H9 (cell line): ENCODE results near the gene ZNRF3. TPM values are rescaled to one million over a fixed set of nuclear protein-coding genes. Genes with fewer than 3 reads are reported as not detected.

ENCODE experiments used
- DNase-seq: peaks from one replicate; pipeline ENCODE4 v3.0.0-alpha.2; 2017
- H2AFZ ChIP-seq: one replicate; pipeline ENCODE4 v1.6.1; 2013; ENCODE audit warnings: mild to moderate bottlenecking, low read length, control low read depth, moderate library complexity
- H2AK5ac ChIP-seq: 2 replicates; pipeline ENCODE4 v1.6.1; 2013; ENCODE audit warnings: low read length, control low read depth, mixed read lengths; ENCODE audit not compliant: insufficient read length
- H2BK120ac ChIP-seq: one replicate; pipeline ENCODE4 v1.6.1; 2013; ENCODE audit warnings: low read depth, mild to moderate bottlenecking, low read length, control low read depth, inconsistent platforms; ENCODE audit not compliant: poor library complexity, severe bottlenecking
- H2BK12ac ChIP-seq: 2 replicates; pipeline ENCODE4 v1.6.1; 2013; ENCODE audit warnings: low read length, control low read depth, mixed read lengths, low read depth; ENCODE audit not compliant: insufficient read length
- H2BK15ac ChIP-seq: 2 replicates; pipeline ENCODE4 v1.6.1; 2013; ENCODE audit warnings: low read depth, low read length, control low read depth
- H2BK20ac ChIP-seq: one replicate; pipeline ENCODE4 v1.6.1; 2013; ENCODE audit warnings: low read depth, mild to moderate bottlenecking, low read length, control low read depth, inconsistent platforms; ENCODE audit not compliant: poor library complexity, severe bottlenecking
- H2BK5ac ChIP-seq: 2 replicates; pipeline ENCODE4 v1.6.1; 2013; ENCODE audit warnings: low read length, control low read depth, mixed read lengths; ENCODE audit not compliant: insufficient read length
- H3K14ac ChIP-seq: 2 replicates; pipeline ENCODE4 v1.6.1; 2013; ENCODE audit warnings: low read length, control low read depth; ENCODE audit not compliant: insufficient read depth
- H3K18ac ChIP-seq: 2 replicates; pipeline ENCODE4 v1.6.1; 2013; ENCODE audit warnings: low read depth, mild to moderate bottlenecking, mixed read lengths, low read length, control low read depth; ENCODE audit not compliant: insufficient read length
- H3K23ac ChIP-seq: 2 replicates; pipeline ENCODE4 v1.6.1; 2013; ENCODE audit warnings: low read length, control low read depth, mixed read lengths, low read depth; ENCODE audit not compliant: insufficient read length
- H3K23me2 ChIP-seq: 2 replicates; pipeline ENCODE4 v1.6.1; 2013; ENCODE audit warnings: low read depth, mild to moderate bottlenecking, mixed read lengths, low read length, control low read depth; ENCODE audit not compliant: insufficient read length, poor library complexity, severe bottlenecking
- H3K27ac ChIP-seq: 2 replicates; pipeline ENCODE4 v1.5.1; 2013; ENCODE audit warnings: low read length, control low read depth, mixed read lengths, low read depth; ENCODE audit not compliant: insufficient read length
- H3K27me3 ChIP-seq: 2 replicates; pipeline ENCODE4 v1.6.1; 2013; ENCODE audit warnings: low read length, control low read depth, inconsistent platforms; ENCODE audit not compliant: insufficient read depth
- H3K4ac ChIP-seq: 2 replicates; pipeline ENCODE4 v1.6.1; 2013; ENCODE audit warnings: low read depth, mild to moderate bottlenecking, control low read depth, inconsistent platforms, low read length, moderate library complexity
- H3K4me1 ChIP-seq: 2 replicates; pipeline ENCODE4 v1.6.1; 2013; ENCODE audit warnings: low read length, control low read depth, inconsistent platforms; ENCODE audit not compliant: insufficient read depth
- H3K4me2 ChIP-seq: 2 replicates; pipeline ENCODE4 v1.6.1; 2013; ENCODE audit warnings: low read length, control low read depth, mixed read lengths; ENCODE audit not compliant: insufficient read length, insufficient read depth
- H3K56ac ChIP-seq: 2 replicates; pipeline ENCODE4 v1.6.1; 2013; ENCODE audit warnings: low read depth, mild to moderate bottlenecking, mixed read lengths, low read length, control low read depth; ENCODE audit not compliant: insufficient read length
- H3K79me1 ChIP-seq: 2 replicates; pipeline ENCODE4 v1.6.1; 2013; ENCODE audit warnings: low read depth, mild to moderate bottlenecking, moderate library complexity, low read length, control low read depth, inconsistent platforms; ENCODE audit not compliant: insufficient read depth, poor library complexity, severe bottlenecking
- H3K79me2 ChIP-seq: 2 replicates; pipeline ENCODE4 v1.6.1; 2013; ENCODE audit warnings: low read length, control low read depth, inconsistent platforms; ENCODE audit not compliant: insufficient read depth
- H3K9ac ChIP-seq: 2 replicates; pipeline ENCODE4 v1.6.1; 2013; ENCODE audit warnings: low read length, control low read depth, mixed read lengths; ENCODE audit not compliant: insufficient read length; ENCODE audit errors: extremely low read depth
- H3K9me3 ChIP-seq: one replicate; pipeline ENCODE4 v1.6.1; 2013; ENCODE audit warnings: low read depth, low read length, inconsistent platforms; ENCODE audit not compliant: control insufficient read depth
- H3T11ph ChIP-seq: one replicate; pipeline ENCODE4 v1.6.1; 2013; ENCODE audit warnings: mild to moderate bottlenecking, low read length, control low read depth, inconsistent platforms
- H4K20me1 ChIP-seq: one replicate; pipeline ENCODE4 v1.6.1; 2013; ENCODE audit not compliant: control insufficient read depth, insufficient read length, insufficient read depth
- H4K5ac ChIP-seq: 2 replicates; pipeline ENCODE4 v1.6.1; 2013; ENCODE audit warnings: low read depth, mild to moderate bottlenecking, mixed read lengths, low read length, control low read depth; ENCODE audit not compliant: insufficient read length
- H4K8ac ChIP-seq: replicated peaks from 2 replicates; pipeline ENCODE4 v1.6.1; 2013; ENCODE audit warnings: low read length, control low read depth, mixed read lengths, low read depth; ENCODE audit not compliant: insufficient read length
- H4K91ac ChIP-seq: 2 replicates; pipeline ENCODE4 v1.6.1; 2013; ENCODE audit warnings: low read depth, mild to moderate bottlenecking, moderate library complexity, mixed read lengths, low read length, control low read depth; ENCODE audit not compliant: insufficient read length
- H3K27ac Mint-ChIP-seq, 3 experiments: 2 replicates in 2 of 3; 3 replicates in 1 of 3; pipeline ENCODE4 v1.8.0; 2020 to 2021; ENCODE audit warnings: mixed read lengths in 3 of 3, mild to moderate bottlenecking in 1 of 3, moderate library complexity in 1 of 3
- H3K27me3 Mint-ChIP-seq: 2 replicates; pipeline ENCODE4 v1.8.0; 2021; ENCODE audit warnings: low read depth, mild to moderate bottlenecking, moderate library complexity, mixed read lengths
- H3K36me3 Mint-ChIP-seq, 3 experiments: 2 replicates in 2 of 3; 3 replicates in 1 of 3; pipeline ENCODE4 v1.8.0; 2020 to 2021; ENCODE audit warnings: low read depth in 3 of 3, mixed read lengths in 3 of 3; ENCODE audit not compliant: insufficient read depth in 1 of 3
- H3K4me1 Mint-ChIP-seq, 2 experiments: 2 replicates each; pipeline ENCODE4 v1.8.0; 2020; ENCODE audit warnings: mixed read lengths in 2 of 2
- H3K4me3 Mint-ChIP-seq, 2 experiments: 2 replicates in 1 of 2; 3 replicates in 1 of 2; pipeline ENCODE4 v1.8.0; 2020 to 2021; ENCODE audit warnings: mild to moderate bottlenecking in 2 of 2, mixed read lengths in 2 of 2, moderate library complexity in 1 of 2
- H3K9me3 Mint-ChIP-seq, 2 experiments: 2 replicates in 1 of 2; 3 replicates in 1 of 2; pipeline ENCODE4 v1.8.0; 2020; ENCODE audit warnings: mild to moderate bottlenecking in 2 of 2, mixed read lengths in 2 of 2, moderate library complexity in 1 of 2
- WGBS: extraction: QIAGEN DNeasy Blood & Tissue Kit; methylation state at CpG from one replicate; pipeline ENCODE4 v1.1.7; 2013; ENCODE audit warnings: missing lambda C conversion rate, low lambda C conversion rate, mixed read lengths; ENCODE audit not compliant: insufficient read length; ENCODE audit errors: extremely low coverage; 5-methylcytosine and 5-hydroxymethylcytosine counted together
- total RNA-seq: library from RNA; stranded (reverse); gene quantifications from 2 replicates; pipeline ENCODE4 v1.2.1, GENCODE V29; 2021
- TF ChIP-seq, protein P1 (sequence below): fragments of 200-600 bp; sonication (generic); conservative IDR thresholded peaks from 3 replicates; pipeline ENCODE4 v1.8.0; 2021; ENCODE audit warnings: antibody characterized with exemption, mild to moderate bottlenecking

ZNRF3 gene
- total RNA-seq, 1 experiment from 2014 or later: 20.6 TPM

DNA sequence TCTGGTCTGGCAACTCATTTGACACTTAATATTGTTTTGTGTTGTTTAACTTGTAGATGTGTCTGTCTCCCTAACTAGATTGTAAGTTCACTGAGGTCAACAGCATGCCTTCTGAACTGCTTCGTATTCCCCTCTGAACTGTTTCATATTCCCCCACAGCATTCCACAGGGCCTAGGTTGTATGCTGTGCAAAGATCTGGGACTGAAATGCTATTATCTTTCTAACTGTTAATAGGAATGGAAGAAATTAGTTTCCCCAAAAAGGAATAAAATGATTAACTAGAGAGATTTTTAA, 38.2 kb downstream of the ZNRF3 start:
- no peak overlapping the region for H2BK12ac ChIP-seq
- no CpG with 5 or more reads among the region's 1 CpG for WGBS
- H3K18ac ChIP-seq: no peak overlapping the region
- no peak overlapping the region for H2AFZ ChIP-seq
- no peak overlapping the region for H2BK120ac ChIP-seq
- H3K4me1 ChIP-seq: peaks cover 15% of the 10 kb centered on the region
- H2BK20ac ChIP-seq: no peak overlapping the region
- no peak overlapping the region for H2AK5ac ChIP-seq
- no peaks in the 10 kb centered on the region for H3K27me3 Mint-ChIP-seq
- H3K9ac ChIP-seq: no peak overlapping the region
- no peak overlapping the region for H2BK5ac ChIP-seq
- no peak overlapping the region for H3K14ac ChIP-seq
- H3K4ac ChIP-seq: no peak overlapping the region
- H3K56ac ChIP-seq: no peak overlapping the region
- peaks cover 3% of the 10 kb centered on the region for H3K23me2 ChIP-seq
- peaks cover 20% of the 10 kb centered on the region for H3K79me1 ChIP-seq
- peaks cover 76 to 77% of the 10 kb centered on the region in 2 experiments for H3K4me1 Mint-ChIP-seq
- H3K27me3 ChIP-seq: no peaks in the 10 kb centered on the region; the same call in 1 of the 2 replicates
- no peak overlapping the region for H3K27ac ChIP-seq
- H3K27ac Mint-ChIP-seq: no peak overlapping the region; a peak in 1 of 7 replicates
- H4K91ac ChIP-seq: no peak overlapping the region
- H3K9me3 Mint-ChIP-seq: no peaks in the 10 kb centered on the region
- peaks cover 0 to 2% (median 0%) of the 10 kb centered on the region in 3 experiments; a peak in 2 of 7 replicates for H3K36me3 Mint-ChIP-seq
- no peak overlapping the region for H3K23ac ChIP-seq
- no peaks in the 10 kb centered on the region for H3K9me3 ChIP-seq
- DNase-seq: no peak
- no peak overlapping the region for H3K4me2 ChIP-seq
- peaks cover 29% of the 10 kb centered on the region; the same call in 1 of the 2 replicates for H3K79me2 ChIP-seq
- H2BK15ac ChIP-seq: no peak overlapping the region
- H4K20me1 ChIP-seq: peaks cover 6% of the 10 kb centered on the region
- no peak overlapping the region for H4K5ac ChIP-seq
- H3T11ph ChIP-seq: no peak overlapping the region
- TF ChIP-seq, protein P1, sequence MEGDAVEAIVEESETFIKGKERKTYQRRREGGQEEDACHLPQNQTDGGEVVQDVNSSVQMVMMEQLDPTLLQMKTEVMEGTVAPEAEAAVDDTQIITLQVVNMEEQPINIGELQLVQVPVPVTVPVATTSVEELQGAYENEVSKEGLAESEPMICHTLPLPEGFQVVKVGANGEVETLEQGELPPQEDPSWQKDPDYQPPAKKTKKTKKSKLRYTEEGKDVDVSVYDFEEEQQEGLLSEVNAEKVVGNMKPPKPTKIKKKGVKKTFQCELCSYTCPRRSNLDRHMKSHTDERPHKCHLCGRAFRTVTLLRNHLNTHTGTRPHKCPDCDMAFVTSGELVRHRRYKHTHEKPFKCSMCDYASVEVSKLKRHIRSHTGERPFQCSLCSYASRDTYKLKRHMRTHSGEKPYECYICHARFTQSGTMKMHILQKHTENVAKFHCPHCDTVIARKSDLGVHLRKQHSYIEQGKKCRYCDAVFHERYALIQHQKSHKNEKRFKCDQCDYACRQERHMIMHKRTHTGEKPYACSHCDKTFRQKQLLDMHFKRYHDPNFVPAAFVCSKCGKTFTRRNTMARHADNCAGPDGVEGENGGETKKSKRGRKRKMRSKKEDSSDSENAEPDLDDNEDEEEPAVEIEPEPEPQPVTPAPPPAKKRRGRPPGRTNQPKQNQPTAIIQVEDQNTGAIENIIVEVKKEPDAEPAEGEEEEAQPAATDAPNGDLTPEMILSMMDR: no peak
- H3K4me3 Mint-ChIP-seq: no peak overlapping the region
- no peak overlapping the region for H4K8ac ChIP-seq
